Measurements from ENCODE around the gene SLN.

The SLN gene

DNA sequence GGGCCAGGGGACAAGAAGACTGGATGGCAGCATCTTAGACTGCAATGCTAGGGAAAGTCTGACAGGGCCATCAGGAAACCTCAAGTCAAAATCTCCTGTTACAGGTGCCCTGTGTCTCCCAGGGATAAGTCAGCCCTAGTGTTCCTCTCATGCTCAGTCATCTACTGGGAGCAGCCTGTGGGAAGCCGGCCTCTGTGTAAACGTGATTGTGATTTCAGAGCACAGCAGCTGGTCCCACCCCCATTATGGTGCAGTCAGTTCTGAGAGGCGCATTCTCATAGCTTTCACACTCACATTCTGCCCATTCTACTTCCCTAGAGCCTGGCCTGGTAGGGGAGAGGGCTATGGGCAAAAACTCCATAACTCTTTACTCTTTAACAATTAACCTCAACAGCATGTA is 7.2 kb upstream of the SLN start:
- no peak for FAIRE-seq

DNA sequence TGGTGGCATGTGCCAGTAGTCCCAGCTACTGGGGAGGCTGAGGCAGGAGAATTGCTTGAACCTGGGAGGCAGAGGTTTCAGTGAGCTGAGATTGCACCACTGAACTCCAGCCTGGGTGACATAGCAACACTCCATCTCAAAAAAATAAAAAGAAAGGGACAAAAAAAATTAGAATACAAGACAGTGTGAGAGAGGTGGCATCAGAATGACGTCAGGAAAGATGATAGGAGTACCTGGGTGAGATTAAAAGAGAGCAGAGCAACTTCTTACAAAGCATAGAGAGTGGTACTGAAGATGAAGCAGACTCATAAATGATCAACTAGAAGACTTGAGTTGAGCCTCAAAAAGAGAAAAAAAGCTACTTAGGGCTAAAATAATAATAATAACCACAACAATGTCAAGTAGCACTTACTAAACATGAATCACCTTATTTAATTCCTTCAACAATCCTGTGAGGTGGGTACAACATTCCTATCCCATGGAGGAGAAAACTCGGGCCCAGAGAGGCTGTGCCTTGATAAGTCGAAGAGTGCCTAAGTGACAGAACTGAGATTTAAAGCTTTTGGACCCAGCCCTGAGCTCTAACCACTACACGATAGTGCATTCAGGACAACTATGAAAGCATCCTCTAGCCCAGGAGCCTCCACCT is 5.2 kb upstream of the SLN start:
- no peak for FAIRE-seq

DNA sequence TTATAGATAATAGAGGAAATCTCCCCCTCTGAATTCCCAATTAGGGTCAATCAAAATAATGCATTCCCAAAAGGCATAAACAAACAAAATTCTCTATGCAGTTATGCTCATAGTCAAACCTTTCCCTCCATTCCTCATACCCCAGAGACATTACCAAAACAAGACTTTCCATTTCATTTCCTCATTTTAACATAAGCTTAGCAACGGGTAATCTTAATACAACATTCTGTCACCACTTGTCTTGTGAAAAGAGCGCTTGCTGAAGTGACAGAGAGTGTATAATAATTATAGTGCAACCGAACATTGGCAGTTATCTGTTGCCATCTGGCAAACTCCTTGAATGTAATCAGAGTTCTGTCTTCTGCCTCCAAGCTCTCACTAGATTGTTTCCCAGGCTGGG is 1.2 kb upstream of the SLN start:
- FAIRE-seq, result no peak

DNA sequence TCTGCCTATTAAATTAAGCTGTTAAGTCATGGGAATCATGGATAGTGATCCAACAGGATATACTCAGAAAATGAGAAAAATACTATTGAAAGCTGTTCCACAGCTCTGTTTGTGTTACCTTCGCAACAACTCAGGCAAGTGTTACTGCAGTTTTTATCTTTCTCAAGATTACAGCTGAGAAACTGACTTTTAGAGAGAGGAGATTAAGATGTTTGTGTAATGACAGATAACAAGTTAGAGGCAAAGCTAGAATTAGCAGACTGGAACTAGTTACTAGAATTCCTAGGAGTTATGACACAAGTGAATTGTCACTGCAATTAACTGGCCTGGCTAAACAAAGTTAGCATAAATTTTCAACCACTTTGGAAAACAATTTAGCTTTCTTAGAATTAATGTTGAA is 1.6 kb downstream of the SLN start:
- FAIRE-seq, result no peak

DNA sequence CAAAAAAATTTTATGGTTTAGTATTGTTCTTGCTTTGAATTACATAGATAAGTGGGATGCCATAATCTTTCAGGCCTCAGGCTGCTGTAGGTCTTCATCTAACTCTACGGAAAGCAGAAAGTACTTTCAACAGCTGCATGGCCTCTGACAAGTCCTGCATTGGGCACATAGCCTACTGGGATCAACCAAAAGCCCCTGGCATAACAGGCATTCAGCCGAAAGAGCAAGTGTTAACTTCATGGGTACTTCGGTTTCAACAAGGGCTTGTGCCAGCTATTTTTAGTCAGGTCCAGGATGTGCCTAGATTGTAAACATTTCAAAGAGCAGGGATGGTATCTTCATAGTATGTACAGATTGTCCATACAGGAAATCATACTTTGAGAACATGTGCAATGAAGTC is 3.1 kb downstream of the SLN start:
- FAIRE-seq, result no peak

DNA sequence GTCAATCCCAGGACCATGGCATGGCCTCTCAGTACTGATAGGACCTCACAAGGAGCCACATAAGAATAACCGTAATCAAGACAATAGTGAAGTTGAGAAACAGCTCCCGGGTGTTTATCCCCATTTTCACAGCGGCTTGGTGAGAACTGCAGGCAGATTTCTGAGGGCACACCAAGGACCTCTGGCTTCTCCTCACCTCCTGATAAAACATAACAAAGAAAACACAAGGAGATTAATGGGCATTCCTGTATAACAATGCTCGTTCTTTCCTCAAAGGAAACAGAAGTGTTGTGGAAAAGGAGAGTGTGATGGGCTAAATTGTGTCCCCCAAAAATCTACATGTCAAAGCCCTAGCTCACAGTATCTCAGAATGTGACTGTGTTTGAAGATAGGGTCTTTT is 4.0 kb downstream of the SLN start:
- no peak for FAIRE-seq

DNA sequence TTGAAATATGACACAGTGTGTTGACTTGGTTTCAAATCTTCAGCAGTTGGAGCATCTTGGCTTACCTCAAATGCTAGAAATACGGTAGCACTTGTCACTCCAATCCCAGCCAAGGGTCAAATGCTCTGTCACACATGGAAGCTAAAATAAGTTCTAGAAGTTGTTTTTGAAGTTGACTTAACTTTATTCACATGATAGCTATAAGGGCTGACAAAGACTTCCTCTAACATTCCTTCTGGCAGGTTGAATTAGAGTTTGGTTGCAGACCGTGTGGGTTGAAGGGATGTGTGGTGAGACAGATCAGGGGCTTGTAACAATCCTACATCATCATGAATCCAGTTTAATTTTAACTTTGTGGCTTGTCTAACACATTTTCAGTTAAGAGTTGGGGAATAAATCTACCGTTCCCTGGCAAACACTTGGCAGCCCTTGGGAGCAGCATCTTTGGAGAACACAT is 4.6 kb downstream of the SLN start:
- no peak for FAIRE-seq

DNA sequence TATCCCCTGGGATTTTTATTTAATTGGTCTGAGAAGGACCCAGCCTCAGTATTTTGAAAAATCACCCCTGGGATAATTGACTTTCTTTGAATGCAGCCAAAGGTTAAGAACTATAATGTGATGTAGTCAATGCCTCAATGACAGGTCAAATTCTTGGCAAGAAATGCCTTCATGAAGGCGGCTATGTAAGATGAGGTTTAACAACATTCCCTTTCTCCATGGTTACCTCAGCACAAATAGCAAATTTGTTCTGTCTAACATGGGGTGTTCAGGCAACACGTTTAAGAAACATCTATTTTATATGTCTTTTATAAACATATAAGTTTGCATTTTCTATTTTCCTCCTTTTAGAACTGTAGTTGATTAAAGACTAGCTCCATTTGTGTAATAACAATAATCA is 5.3 kb downstream of the SLN start:
- FAIRE-seq, result no peak

DNA sequence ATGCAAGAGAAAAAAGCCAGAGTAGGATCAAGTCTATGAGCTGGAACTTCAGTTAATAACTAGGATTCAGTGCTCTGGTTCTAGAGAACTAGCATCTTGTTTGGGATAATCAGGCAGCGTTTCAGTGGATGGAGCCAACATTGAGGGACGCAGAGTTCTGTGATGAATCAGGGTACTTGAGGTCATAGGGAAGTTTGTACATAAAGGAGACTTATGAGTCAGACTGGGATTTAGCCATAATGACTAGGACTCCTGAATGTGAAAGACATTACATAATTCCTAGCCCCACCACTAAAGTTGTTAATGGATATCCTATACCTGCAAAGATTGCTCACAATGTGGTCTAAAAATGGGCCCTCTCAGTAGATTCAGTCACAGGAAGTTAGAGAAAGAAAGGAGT is 6.8 kb downstream of the SLN start:
- no peak for FAIRE-seq

DNA sequence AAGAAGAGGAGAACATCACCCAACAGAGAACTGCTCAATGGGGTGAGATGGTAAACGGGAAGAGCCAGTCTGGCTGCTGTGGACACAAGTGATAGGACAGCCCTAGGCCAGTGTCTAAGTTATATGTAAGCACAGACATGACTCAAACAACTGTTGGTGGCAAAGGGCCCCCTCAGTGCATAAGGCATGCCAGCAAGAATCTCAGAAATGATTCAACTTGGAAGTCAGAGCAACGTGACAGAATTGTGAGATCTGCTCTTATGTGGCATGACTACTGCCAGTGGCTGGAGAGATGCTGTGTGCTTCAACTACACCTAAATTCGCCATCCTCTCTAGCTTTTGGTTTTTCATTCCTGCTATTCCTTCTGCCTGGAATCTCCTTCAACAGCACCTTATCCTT is 7.4 kb downstream of the SLN start:
- no peak for FAIRE-seq

DNA sequence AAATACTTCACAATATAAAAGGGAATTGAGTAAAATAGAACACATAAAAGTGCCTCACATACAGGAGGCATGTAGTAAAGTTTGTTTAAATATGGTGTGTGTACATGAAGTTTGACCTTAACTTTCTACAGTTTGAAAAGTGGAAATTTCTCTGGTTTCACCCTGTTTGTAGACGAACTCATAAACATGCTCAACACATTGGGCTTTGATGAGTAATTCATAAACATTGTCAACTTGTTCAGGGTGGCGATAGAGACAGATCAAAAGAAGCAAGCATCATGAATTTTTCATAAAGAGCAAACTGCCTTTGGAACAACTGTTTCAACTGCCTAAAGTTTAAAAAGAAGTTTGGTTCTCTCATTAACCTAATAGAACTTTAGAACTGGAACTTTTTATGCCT is 9.1 kb downstream of the SLN start:
- FAIRE-seq, result no peak

DNA sequence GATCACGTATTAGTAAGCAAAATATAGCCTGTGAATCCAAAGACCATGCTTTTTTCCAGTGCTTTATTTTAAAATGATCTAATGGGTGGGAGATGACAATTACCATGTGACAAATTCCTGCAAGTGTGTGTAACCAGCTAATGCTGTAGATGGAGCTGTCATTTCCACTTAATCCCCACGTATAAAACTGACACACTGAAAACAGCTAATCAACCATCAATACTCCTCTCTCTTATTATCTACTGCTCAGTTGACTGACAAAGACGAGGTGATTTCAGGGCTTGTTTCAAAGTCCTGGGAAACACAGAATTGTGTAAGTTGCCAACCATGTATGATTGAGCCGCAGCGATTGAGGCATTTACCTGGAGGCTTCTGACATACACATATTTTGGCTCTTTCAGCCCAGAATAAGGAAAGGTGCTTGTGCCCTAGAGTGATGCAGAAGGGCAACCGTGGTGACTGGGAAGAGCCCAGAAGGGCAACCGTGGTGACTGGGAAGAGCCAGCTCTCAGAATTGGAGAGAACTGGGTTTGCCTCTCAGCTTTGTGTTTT is 9.7 kb downstream of the SLN start:
- no peak for FAIRE-seq

DNA sequence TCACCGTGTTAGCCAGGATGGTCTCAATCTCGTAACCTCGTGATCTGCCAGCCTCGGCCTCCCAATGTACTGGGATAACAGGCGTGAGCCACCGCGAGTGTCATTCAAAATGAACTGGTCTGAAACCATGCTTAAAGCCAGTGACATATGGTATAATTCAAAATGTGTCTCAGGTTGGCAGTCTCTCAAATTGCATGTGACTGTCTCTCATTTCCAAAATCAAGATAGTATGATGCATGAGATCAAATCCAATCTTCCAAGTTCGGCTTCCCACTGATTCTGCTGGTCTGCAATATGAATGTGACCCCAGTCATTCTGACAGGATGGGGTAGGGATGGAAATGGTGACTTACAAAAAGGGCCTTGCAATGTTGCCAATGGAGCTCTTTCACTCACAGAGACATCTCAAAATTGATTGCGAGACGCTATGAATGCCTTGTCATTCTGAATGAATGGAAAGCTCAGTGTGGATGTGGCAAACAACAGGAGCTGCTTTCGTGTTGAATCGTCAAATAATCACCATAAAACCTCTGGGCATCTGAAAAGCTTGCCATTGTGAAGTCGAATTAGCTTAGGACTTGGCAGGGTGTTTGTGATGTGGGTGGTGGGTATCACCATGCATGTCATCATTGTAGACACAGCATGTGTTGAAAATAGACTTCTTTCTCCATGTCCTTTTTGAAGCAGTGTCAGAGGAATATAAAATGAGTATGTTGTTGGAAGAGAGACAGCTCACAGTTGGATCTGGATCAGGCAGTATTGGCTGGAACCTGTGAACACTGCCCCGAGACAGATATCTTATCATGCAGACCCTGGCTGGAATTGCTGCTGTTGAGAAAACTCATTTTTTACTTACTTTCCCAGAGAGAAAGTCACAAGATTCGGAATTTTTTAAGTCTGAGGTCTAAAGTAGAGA is 12.2 kb downstream of the SLN start:
- FAIRE-seq, result no peak

DNA sequence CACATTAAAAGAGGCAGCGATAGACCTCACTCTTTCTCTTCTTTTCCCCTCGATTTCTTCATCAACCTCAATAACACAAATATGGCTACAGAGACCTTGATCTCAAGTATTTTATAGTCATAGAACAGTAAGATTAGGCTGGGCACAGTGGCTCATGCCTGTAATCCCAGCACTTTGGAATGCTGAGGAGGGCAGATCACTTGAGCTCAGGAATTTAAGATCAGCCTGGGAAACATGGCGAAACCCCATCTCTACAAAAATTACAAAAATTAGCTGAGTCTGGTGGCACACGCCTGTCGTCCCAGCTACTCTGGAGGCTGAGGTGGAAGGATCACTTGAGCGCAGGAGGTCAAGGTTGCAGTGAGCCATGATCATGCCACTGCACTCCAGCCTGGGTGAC is 14.6 kb downstream of the SLN start:
- FAIRE-seq, result no peak

DNA sequence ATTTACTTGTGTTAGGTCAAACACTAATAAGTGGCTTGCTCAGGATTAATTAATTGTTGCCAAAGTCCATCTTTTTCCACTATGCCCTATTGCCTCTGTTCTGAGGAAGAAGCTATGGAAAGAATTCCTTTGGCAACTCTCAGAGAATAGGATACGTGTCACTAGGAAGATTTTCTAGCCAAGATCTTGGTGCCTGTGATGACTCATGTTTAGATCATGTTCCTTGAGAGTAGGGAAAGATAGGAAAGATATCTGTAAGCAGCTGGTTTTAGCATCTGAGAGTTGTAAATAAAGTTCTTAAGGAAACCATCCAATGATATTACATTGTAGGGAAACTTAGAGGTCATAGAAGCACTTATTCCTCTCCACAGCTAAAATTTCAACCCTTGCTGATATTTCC is 15.7 kb downstream of the SLN start:
- FAIRE-seq, result no peak

DNA sequence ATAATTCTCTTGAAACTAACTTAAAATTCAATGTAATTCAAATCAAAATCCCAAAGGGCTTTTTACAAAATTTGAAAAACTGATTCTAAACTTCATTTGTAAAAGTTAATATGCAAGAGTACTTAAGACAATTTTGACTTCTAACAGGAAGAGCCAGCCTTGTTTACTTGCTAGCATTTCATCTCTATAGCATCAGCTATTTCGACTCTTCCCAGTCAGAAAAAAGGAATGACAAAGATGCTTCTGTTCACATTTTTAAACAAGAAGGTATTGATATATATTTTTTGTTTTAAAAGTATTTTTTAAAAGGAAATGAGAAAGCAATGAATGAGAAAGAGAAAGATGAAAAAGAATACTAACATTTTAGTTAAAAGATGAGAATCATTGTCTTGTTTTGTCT is 16.4 kb downstream of the SLN start:
- FAIRE-seq, result no peak

DNA sequence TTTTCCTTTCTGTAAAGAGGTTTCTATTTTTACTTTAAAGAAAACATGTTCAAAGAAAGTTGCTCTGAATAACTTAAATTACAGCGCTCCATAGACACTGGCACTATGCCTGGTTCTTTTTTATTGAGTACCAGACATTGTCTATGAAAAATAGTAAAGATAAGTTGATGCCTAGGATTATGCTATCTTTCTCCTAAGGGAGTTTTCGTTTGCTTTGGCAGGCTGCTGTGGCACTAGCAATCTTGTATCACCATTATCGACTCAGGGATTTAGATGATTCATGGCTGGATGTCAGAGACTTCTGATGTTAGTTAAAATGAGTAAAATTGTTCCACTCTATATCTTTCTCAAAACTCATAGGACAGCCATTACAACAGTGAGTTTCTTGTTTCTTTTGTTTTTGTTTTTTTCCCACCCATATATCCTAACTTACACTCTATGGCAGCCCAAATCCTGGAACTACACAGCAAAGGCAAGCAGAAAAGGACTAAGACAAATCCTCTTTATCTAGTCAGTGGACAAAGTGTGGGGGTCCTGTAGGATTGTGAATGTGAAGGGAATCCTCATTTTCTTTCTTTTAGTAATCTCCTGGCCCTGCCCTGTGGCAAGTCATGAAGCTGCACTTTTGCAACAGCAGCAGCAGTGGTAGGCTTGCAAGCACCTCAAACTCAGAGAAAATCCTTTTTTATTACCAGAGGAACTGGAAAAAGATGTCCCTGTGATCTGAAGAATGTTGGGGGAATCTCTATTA is 20.7 kb downstream of the SLN start:
- FAIRE-seq, result no peak

DNA sequence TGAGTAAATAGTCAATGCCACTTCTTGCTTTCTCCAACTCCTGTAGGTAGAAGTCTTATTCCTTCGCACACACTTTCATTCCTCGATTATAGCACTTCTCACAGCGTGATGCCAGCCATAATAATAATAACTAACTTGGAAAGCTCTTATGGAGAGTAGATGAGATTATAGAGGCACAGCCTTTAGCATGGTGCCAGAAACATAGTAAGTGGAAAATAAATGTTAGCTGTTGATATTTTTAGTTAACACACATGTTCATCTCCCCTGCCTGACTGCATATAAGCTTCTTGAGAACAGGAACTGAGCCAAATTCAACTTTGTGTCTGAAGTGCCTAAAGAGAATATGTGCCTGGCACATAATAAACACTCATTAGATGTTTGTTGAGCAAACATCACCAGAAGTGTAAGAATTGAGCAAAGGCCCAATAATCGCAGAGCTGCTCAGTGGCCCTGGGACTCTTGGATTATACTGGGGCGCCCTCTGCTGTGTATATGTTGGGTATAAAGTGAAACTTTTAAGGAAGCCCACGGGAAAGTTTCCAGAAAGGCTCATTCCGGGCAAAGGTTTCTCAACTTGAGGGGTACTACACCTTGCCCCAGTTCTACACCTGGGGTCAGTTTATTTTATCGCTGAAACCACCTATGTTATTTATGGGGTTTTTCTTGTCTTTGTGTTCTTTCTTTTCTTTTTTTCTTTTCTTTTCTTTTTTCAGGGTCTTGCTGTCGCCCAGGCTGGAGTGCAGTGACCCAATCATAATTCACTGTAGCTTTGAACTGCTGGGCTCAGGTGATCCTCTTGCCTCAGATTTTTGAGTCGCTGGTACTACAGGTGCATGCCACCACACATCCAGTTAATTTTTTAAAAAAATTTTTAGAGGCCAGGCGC is 22.3 kb downstream of the SLN start:
- FAIRE-seq, result peak; percentile 76

DNA sequence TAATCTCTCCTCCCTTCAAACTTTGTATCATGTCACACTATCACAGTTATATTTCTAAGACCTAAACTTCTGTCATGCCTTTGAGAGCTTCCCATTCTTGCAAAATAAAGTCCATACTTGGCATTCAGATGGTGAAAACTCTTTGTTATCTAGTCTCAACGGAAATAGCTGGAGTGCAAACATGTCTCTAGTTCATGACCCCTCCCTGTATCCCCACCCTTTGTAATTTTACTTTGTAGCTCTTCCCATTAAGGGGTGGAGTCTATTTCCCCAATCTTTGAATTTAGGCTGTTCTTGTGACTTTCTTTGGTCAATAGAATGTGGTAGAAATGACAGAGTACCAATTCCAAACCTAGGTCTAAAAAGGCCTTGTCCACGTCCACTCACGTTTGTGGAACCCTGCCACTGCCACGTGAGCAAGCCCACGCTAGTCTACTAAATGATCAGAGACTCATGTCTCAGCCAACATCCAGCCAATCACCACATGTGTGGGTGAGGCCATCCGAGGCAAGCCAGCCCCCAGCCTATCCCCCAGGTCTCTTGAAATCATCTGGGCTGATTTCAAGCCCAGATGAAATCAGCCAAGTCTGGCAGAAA is 23.4 kb downstream of the SLN start:
- FAIRE-seq, result no peak

DNA sequence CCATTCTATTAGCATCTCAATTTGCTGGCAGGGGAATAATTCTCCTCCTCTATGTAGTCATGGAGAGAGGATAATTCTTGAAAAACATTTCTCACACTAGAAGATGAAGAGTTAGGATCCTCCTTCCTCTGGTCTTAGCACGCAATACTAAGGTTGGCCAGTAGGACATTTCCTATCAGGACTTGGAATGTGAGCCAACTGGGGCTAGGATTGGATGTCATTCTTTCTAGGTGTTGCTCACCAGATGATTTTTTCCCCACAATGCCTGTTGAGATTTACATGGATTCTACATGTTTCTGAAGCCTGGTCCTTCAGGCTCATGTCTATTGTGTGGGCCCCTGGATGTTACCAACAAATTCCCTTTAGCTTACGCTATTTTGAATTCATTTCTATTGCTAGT is 28.0 kb downstream of the SLN start:
- no peak for FAIRE-seq

DNA sequence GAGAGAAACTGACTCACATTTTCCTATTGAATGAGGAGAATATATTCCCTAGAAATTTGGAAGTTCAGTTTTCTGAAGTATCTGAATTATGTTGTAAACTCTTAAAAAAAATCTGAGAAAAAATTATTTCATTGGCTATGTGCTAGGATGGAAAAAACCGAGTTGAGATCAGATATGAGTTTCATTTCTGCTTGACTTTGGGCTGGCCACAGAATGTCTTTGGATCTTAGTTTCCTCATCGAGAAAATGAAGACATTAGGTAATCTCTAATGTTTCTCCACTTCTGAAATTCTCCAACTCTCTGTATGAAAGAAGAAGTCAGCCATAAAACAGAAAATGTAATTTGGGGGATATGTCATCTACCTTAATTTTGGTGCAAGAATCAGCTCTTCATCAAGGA is 28.8 kb downstream of the SLN start:
- FAIRE-seq, result no peak

DNA sequence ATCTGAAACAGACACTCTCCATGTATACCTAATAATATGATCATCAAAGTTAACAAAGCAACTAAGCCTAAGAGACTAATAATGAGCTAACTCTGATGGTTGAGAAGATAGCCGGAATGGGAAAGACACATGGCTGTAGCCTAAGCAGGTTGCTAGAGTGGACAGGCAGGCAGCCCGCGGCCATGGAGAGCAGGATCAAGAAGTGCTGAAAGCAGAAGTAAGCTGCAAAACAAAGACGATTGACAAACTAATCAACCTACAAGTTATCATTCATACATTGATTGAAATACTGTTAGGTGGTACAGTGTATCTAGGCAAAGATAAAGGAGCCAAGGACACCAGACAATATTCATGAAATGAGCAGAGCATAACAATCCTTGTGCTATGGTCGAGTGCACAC is 29.3 kb downstream of the SLN start:
- no peak for FAIRE-seq

All from G401.6 (cell line).